Ascending aorta (tissue), 2 donors: ENCODE results near the gene TERB1. TPM values are rescaled to one million over a fixed set of nuclear protein-coding genes. Genes with fewer than 3 reads are reported as not detected.
"Not testable (repeated sequence)": the region's sequence is repeated elsewhere in the genome, so short reads cannot be mapped to it uniquely, and the experiment has no call there.

Source experiments
- DNase-seq, 2 donors: peaks; one replicate each; pipeline ENCODE4 v3.0.0-alpha.2; 2019; ENCODE audit warnings: low spot score in 2 of 2
- H3K27ac ChIP-seq, 2 donors: fragments of 200-600 bp; sonication (generic); one replicate each; pipeline ENCODE4 v1.5.1; 2016 to 2017; ENCODE audit warnings: mild to moderate bottlenecking in 1 of 2
- H3K27me3 ChIP-seq: fragments of 200-600 bp; sonication (generic); one replicate; pipeline ENCODE4 v1.5.1; 2017
- H3K36me3 ChIP-seq, 2 donors: fragments of 200-600 bp; sonication (generic); one replicate each; pipeline ENCODE4 v1.5.1; 2016
- H3K4me1 ChIP-seq, 2 donors: fragments of 200-600 bp; sonication (generic); one replicate each; pipeline ENCODE4 v1.5.1; 2016 to 2017; ENCODE audit warnings: mild to moderate bottlenecking in 1 of 2
- H3K4me3 ChIP-seq, 2 donors: fragments of 200-600 bp; sonication (generic); one replicate each; pipeline ENCODE4 v1.5.1; 2016 to 2017; ENCODE audit warnings: mild to moderate bottlenecking in 1 of 2
- H3K9me3 ChIP-seq, 2 donors: fragments of 200-600 bp; sonication (generic); one replicate each; pipeline ENCODE4 v1.5.1; 2016
- CTCF ChIP-seq, 3 experiments: fragments of 200-600 bp in 2 of 3; fragments of 450-650 bp in 1 of 3; sonication (generic) in 2 of 3; IDR thresholded peaks; one replicate each; pipeline ENCODE4 v1.5.1; 2016 to 2019; ENCODE audit warnings: antibody characterized with exemption in 3 of 3, mild to moderate bottlenecking in 1 of 3, moderate library complexity in 1 of 3
- intact Hi-C: fragments of 100-400 bp; cut with DNase I; formaldehyde crosslinking; loops from one replicate; pipeline ENCODE4 v1.15.1; 2023
- total RNA-seq: library from RNA; depleted of rRNA; stranded (reverse); fragments of >200 nt; gene quantifications from one replicate; pipeline ENCODE4 v1.1.0, GENCODE V29; 2016

The TERB1 gene
- total RNA-seq, 1 donor from 2014 or later, result not detected

- no peak for TF ChIP-seq CTCF (IDR thresholded peaks at IDR 0.05)
- Histone ChIP-seq H3K27ac (no peak overlapping the region), H3K27me3 (no peaks in the 10 kb centered on the region), H3K4me3 (no peak overlapping the region), H3K9me3 (no peaks in the 10 kb centered on the region), H3K36me3 (peaks cover 45 to 55% of the 10 kb centered on the region in 2 donors), H3K4me1 (no peaks in the 10 kb centered on the region)
- intact Hi-C loops, result no loop called here
- no peak for DNase-seq
Measured at GRCh38 chr16:66802159-66802558, 775 bp upstream of the TERB1 start.

- H3K36me3 ChIP-seq, result peaks cover 33 to 43% of the 10 kb centered on the region in 2 donors
Measured at GRCh38 chr16:66800856-66801255, 528 bp downstream of the TERB1 start.

GRCh38 chr16:66798161-66798560, 3.2 kb downstream of the TERB1 start:
- no peak for TF ChIP-seq CTCF (IDR thresholded peaks at IDR 0.05)
- H3K27me3 ChIP-seq, result no peaks in the 10 kb centered on the region
- no peak overlapping the region for H3K4me3 ChIP-seq
- H3K4me1 ChIP-seq, result no peaks in the 10 kb centered on the region
- H3K27ac ChIP-seq, result no peak overlapping the region
- no peaks in the 10 kb centered on the region for H3K9me3 ChIP-seq
- peaks cover 11 to 17% of the 10 kb centered on the region in 2 donors for H3K36me3 ChIP-seq
- intact Hi-C loops, result no loop called here
- no peak for DNase-seq

More at GRCh38 chr16:66800856-66801255, 528 bp downstream of the TERB1 start:
- no peaks in the 10 kb centered on the region for H3K9me3 ChIP-seq
- no peak for DNase-seq
- no peaks in the 10 kb centered on the region for H3K27me3 ChIP-seq
- no peak overlapping the region for H3K27ac ChIP-seq
- H3K4me3 ChIP-seq, result no peak overlapping the region
- intact Hi-C loops, result no loop called here
- no peak for TF ChIP-seq CTCF (IDR thresholded peaks at IDR 0.05)
- no peaks in the 10 kb centered on the region for H3K4me1 ChIP-seq

GRCh38 chr16:66793984-66794383, 7.4 kb downstream of the TERB1 start:
- intact Hi-C loops, DNase-seq, H3K27me3 ChIP-seq: not testable (repeated sequence)

GRCh38 chr16:66790130-66790733, 11.2 kb downstream of the TERB1 start:
- no peak overlapping the region for H3K27ac ChIP-seq
- no peaks in the 10 kb centered on the region for H3K4me1 ChIP-seq
- no peaks in the 10 kb centered on the region for H3K9me3 ChIP-seq
- DNase-seq, result no peak
- H3K4me3 ChIP-seq, result no peak overlapping the region
- intact Hi-C loops, result no loop called here
- no peak for TF ChIP-seq CTCF (IDR thresholded peaks at IDR 0.05)
- H3K27me3 ChIP-seq, result no peaks in the 10 kb centered on the region
- no peaks in the 10 kb centered on the region for H3K36me3 ChIP-seq

More at GRCh38 chr16:66793984-66794383, 7.4 kb downstream of the TERB1 start:
- H3K36me3 ChIP-seq, H3K4me3 ChIP-seq, H3K27ac ChIP-seq, H3K4me1 ChIP-seq, H3K9me3 ChIP-seq: not testable (repeated sequence)

GRCh38 chr16:66787427-66787826, 14.0 kb downstream of the TERB1 start:
- Histone ChIP-seq H3K9me3 (no peaks in the 10 kb centered on the region), H3K27ac (no peak overlapping the region), H3K4me1 (no peaks in the 10 kb centered on the region), H3K27me3 (no peaks in the 10 kb centered on the region), H3K36me3 (no peaks in the 10 kb centered on the region), H3K4me3 (no peak overlapping the region)
- no peak for DNase-seq
- intact Hi-C loops, result no loop called here
- no peak for TF ChIP-seq CTCF (IDR thresholded peaks at IDR 0.05)
